HG03045 (cell line): ENCODE data around the gene TMEM168.
"Not testable (repeated sequence)": the region's sequence is repeated elsewhere in the genome, so short reads cannot be mapped to it uniquely, and the experiment has no call there.

ENCODE experiments used
- ATAC-seq: cut with Tn5 transposase; IDR thresholded peaks from one replicate; pipeline ENCODE4 v1.9.1; 2021; ENCODE audit warnings: mild to moderate bottlenecking, moderate library complexity; ENCODE audit not compliant: unreplicated experiment

The TMEM168 gene

GRCh38 chr7:112789817-112790585 is at the start of gene TMEM168:
TMEM168 (minus strand) TSS chr7:112790393; CDS start chr7:112784825, 5,568 bp downstream.
- peak; percentile 87 for ATAC-seq

GRCh38 chr7:112835928-112836327 is 45.7 kb upstream of the TMEM168 start:
- not testable (repeated sequence) for ATAC-seq

- ATAC-seq = no peak
Observed at GRCh38 chr7:112833082-112833481, 42.9 kb upstream of the TMEM168 start.

- ATAC-seq = no peak
Observed at GRCh38 chr7:112830769-112831168, 40.6 kb upstream of the TMEM168 start.

GRCh38 chr7:112828696-112829095 is 38.5 kb upstream of the TMEM168 start:
- no peak for ATAC-seq

- ATAC-seq = no peak
Observed at GRCh38 chr7:112821345-112821744, 31.2 kb upstream of the TMEM168 start.

- ATAC-seq = no peak
Observed at GRCh38 chr7:112819536-112819935, 29.3 kb upstream of the TMEM168 start.

- ATAC-seq = no peak
Observed at GRCh38 chr7:112806156-112806555, 16.0 kb upstream of the TMEM168 start.

- ATAC-seq = no peak
Observed at GRCh38 chr7:112802406-112802805, 12.2 kb upstream of the TMEM168 start.

GRCh38 chr7:112800486-112800885 is 10.3 kb upstream of the TMEM168 start:
- ATAC-seq = no peak

GRCh38 chr7:112799448-112800120 is 9.4 kb upstream of the TMEM168 start:
- no peak for ATAC-seq

- no peak for ATAC-seq
Observed at GRCh38 chr7:112798274-112799159, 8.3 kb upstream of the TMEM168 start.

GRCh38 chr7:112796552-112796951 is 6.4 kb upstream of the TMEM168 start:
- ATAC-seq = not testable (repeated sequence)

- ATAC-seq = no peak
Observed at GRCh38 chr7:112792441-112792840, 2.2 kb upstream of the TMEM168 start.

GRCh38 chr7:112791465-112792168 is 1.4 kb upstream of the TMEM168 start:
- no peak for ATAC-seq

- ATAC-seq = peak; percentile 58
Observed at GRCh38 chr7:112790586-112791003, 402 bp upstream of the TMEM168 start.

- no peak for ATAC-seq
Observed at GRCh38 chr7:112789453-112789816, 758 bp downstream of the TMEM168 start.

GRCh38 chr7:112788778-112789343 is 1.3 kb downstream of the TMEM168 start:
- no peak for ATAC-seq

- no peak for ATAC-seq
Observed at GRCh38 chr7:112784603-112785002, 5.6 kb downstream of the TMEM168 start.

GRCh38 chr7:112782498-112782897 is 7.7 kb downstream of the TMEM168 start:
- peak; percentile 94 for ATAC-seq
